ENCODE data around the gene DRP2. TPM values are rescaled to one million over a fixed set of nuclear protein-coding genes. Genes with fewer than 3 reads are reported as not detected.

Gene DRP2
- total and polyA plus RNA-seq, 12 donors, result 0.04 to 0.32 (median 0.23) TPM; not detected in 4

DNA sequence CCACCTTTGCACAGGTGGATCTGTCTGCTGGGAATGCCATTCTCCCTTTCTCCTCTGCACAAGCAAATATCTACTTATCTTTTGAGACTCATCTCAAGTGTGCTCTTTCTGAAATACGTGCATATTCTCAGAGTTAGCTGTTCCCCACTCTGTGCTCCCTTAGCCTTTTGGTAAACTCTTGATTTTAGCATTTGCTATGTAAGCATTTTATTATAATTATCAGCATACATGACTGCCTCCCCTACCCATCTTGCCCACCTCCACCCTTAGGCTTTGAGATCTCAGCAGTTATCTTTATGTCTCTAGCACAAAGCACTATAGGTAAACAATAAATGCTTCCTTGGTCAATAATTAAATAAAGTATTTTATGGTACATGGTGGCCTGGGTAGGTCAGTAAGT is 11.5 kb downstream of the DRP2 start:
- no peak for TF ChIP-seq POLR2A (IDR thresholded peaks at IDR 0.05)
- TF ChIP-seq, protein P1, sequence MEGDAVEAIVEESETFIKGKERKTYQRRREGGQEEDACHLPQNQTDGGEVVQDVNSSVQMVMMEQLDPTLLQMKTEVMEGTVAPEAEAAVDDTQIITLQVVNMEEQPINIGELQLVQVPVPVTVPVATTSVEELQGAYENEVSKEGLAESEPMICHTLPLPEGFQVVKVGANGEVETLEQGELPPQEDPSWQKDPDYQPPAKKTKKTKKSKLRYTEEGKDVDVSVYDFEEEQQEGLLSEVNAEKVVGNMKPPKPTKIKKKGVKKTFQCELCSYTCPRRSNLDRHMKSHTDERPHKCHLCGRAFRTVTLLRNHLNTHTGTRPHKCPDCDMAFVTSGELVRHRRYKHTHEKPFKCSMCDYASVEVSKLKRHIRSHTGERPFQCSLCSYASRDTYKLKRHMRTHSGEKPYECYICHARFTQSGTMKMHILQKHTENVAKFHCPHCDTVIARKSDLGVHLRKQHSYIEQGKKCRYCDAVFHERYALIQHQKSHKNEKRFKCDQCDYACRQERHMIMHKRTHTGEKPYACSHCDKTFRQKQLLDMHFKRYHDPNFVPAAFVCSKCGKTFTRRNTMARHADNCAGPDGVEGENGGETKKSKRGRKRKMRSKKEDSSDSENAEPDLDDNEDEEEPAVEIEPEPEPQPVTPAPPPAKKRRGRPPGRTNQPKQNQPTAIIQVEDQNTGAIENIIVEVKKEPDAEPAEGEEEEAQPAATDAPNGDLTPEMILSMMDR (IDR thresholded peaks at IDR 0.05), result no peak
- Histone ChIP-seq H3K4me3 (no peak overlapping the region), H3K27ac (no peak overlapping the region), H3K4me1 (replicated peaks in 1 of 2) (no peaks in the 10 kb centered on the region), H3K9me3 (replicated peaks in 1 of 3) (no peaks in the 10 kb centered on the region), H3K36me3 (replicated peaks in 1 of 2) (no peaks in the 10 kb centered on the region), H3K27me3 (peaks cover 10% of the 10 kb centered on the region)
- DNase-seq, result no peak
- intact Hi-C loops (cut with DNase I), result no loop called here
- WGBS, 4 donors, result 49 to 89% (median 84%) methylated on average over 1 of the region's 1 CpG

DNA sequence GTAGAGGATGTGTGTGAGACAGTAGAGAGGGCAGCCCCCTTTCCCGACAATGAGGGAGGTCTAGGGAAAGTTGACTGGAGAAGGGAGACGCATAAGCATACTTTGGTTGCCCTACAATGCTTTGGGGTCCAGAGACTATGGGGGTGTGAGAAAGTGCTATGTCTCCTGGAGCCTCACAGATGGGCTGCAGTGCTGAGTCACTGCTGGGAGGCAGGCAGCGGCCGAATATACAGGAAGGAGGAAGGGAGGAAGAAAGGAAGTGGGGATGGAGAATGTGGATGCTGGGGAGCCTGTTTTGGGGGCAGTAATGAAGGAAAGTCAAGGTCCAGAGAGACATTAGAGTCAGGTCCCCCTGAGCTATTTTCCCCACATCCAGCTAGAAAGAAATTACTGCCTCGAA is 12.7 kb downstream of the DRP2 start:
- no peak overlapping the region for H3K27ac ChIP-seq

DNA sequence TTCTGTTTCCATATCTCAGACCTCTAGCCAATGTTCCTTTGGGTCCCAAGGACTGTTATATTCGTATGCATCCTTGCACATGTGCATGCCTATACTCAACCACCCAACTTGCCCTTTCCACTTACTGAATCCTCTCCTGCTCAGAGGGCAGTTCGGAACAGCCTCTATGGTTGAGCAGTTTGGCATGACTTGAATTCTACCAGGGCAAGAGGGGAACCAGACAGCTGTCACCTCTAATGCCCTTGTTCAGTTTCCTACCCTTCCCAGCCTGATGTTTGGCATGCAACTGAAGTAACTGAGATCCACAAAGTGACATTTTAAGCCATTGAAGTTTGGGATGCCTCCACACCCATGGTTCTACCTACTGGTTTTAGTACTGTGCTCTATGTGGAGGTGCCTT is 17.5 kb downstream of the DRP2 start:
- 36 to 80% (median 73%) methylated on average over 2 of the region's 2 CpGs for WGBS, 4 donors
- TF ChIP-seq, protein P1 (IDR thresholded peaks at IDR 0.05), result no peak
- TF ChIP-seq POLR2A (IDR thresholded peaks at IDR 0.05), result no peak

More for the DNA sequence above, 12.7 kb downstream of the DRP2 start:
- Histone ChIP-seq H3K9me3 (replicated peaks in 1 of 3) (no peaks in the 10 kb centered on the region), H3K27me3 (no peaks in the 10 kb centered on the region), H3K4me1 (replicated peaks in 1 of 2) (no peaks in the 10 kb centered on the region), H3K36me3 (replicated peaks in 1 of 2) (no peaks in the 10 kb centered on the region), H3K4me3 (no peak overlapping the region)
- no peak for TF ChIP-seq POLR2A (IDR thresholded peaks at IDR 0.05)
- 74 to 89% (median 78%) methylated on average over 5 of the region's 5 CpGs for WGBS, 4 donors
- intact Hi-C loops (cut with DNase I), result no loop called here
- no peak for DNase-seq

DNA sequence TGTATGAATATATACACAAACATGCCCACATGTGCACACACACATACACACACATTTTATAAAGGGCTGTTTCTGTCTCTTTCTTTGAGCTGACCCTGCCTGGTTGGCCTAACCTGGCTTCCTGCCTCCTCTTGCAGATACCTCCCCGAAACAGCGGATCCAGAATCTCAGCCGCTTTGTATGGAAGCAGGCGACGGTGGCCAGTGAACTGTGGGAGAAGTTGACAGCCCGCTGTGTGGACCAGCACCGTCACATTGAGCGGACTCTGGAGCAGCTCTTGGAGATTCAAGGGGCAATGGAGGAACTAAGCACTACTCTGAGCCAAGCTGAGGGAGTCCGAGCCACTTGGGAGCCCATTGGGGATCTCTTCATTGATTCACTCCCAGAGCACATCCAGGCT is 21.9 kb downstream of the DRP2 start:
- H3K9me3 ChIP-seq (replicated peaks in 1 of 3), result no peaks in the 10 kb centered on the region
- no peaks in the 10 kb centered on the region for H3K36me3 ChIP-seq (replicated peaks in 1 of 2)
- intact Hi-C loops (cut with DNase I), result no loop called here
- H3K4me1 ChIP-seq (replicated peaks in 1 of 2), result no peaks in the 10 kb centered on the region
- peaks cover 18% of the 10 kb centered on the region for H3K27me3 ChIP-seq
- TF ChIP-seq, protein P1 (IDR thresholded peaks at IDR 0.05), result no peak
- no peak for TF ChIP-seq POLR2A (IDR thresholded peaks at IDR 0.05)
- no peak for DNase-seq
- 83 to 93% (median 86%) methylated on average over 2 to 9 of the region's 9 CpGs for WGBS, 4 donors
- no peak overlapping the region for H3K27ac ChIP-seq
- H3K4me3 ChIP-seq, result no peak overlapping the region

More for the DNA sequence above, 17.5 kb downstream of the DRP2 start:
- H3K4me1 ChIP-seq (replicated peaks in 1 of 2), result no peaks in the 10 kb centered on the region
- DNase-seq, result no peak
- H3K27ac ChIP-seq, result no peak overlapping the region
- H3K27me3 ChIP-seq, result peaks cover 13% of the 10 kb centered on the region
- no peaks in the 10 kb centered on the region for H3K36me3 ChIP-seq (replicated peaks in 1 of 2)
- H3K9me3 ChIP-seq (replicated peaks in 1 of 3), result no peaks in the 10 kb centered on the region
- intact Hi-C loops (cut with DNase I), result no loop called here
- H3K4me3 ChIP-seq, result no peak overlapping the region

DNA sequence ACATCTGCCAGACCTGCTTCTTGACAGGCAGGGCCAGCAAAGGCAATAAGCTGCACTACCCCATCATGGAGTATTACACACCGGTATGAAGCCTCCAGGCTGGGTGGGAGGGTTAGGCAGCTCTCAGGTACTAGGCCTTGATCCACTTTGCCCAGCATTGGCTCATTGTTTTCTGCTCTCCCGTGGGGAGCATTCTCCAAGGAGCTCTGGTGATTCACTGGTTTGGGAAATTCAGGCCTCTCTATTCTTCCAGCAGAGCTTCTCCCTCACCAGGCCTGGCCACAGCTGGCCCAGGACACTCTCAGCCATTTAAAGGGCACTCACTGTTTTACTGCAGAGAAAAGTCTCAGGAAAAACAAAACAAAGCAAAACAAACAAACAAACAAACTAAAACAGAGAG is 33.0 kb downstream of the DRP2 start:
- H3K9me3 ChIP-seq (replicated peaks in 1 of 3), result no peaks in the 10 kb centered on the region
- WGBS, 4 donors, result 58 to 93% (median 80%) methylated on average over 2 of the region's 2 CpGs; no CpG with 5 or more reads in 1 of the 4 donors
- TF ChIP-seq POLR2A (IDR thresholded peaks at IDR 0.05), result no peak
- TF ChIP-seq, protein P1 (IDR thresholded peaks at IDR 0.05), result no peak
- peaks cover 3% of the 10 kb centered on the region for H3K27me3 ChIP-seq
- no peak for DNase-seq
- no peaks in the 10 kb centered on the region for H3K36me3 ChIP-seq (replicated peaks in 1 of 2)
- H3K4me1 ChIP-seq (replicated peaks in 1 of 2), result no peaks in the 10 kb centered on the region
- H3K27ac ChIP-seq, result no peak overlapping the region
- H3K4me3 ChIP-seq, result no peak overlapping the region
- intact Hi-C loops (cut with DNase I), result no loop called here
